CD4-positive, CD25-positive, alpha-beta regulatory T cell (primary cell): ENCODE data around the gene MAPK4. TPM values are rescaled to one million over a fixed set of nuclear protein-coding genes. Genes with fewer than 3 reads are reported as not detected.

ENCODE experiments used
- ATAC-seq, 2 donors: fragments of 150-1000 bp; cut with Tn5 transposase; one replicate each; pipeline ENCODE4 v1.10.0; 2021; ENCODE audit warnings: low read depth in 2 of 2, moderate number of reproducible peaks in 2 of 2, moderate library complexity in 1 of 2
- DNase-seq, 3 donors: peaks; one replicate each; pipeline versions ENCODE4 v3.0.0 to v3.0.0-alpha.2; 2012 to 2022; ENCODE audit warnings: mixed read lengths in 1 of 3
- H3K27ac ChIP-seq: one replicate; pipeline ENCODE4 v1.7.0; 2013; ENCODE audit warnings: mild to moderate bottlenecking, low read length; ENCODE audit not compliant: insufficient read depth, poor library complexity, severe bottlenecking
- H3K27me3 ChIP-seq: one replicate; pipeline ENCODE4 v1.7.0; 2013; ENCODE audit warnings: low read length; ENCODE audit not compliant: control insufficient read depth, insufficient read depth
- H3K36me3 ChIP-seq: one replicate; pipeline ENCODE4 v1.7.0; 2013; ENCODE audit warnings: mild to moderate bottlenecking, low read length, moderate library complexity; ENCODE audit not compliant: control insufficient read depth, insufficient read depth
- H3K4me1 ChIP-seq: 2 replicates; pipeline ENCODE4 v1.7.0; 2013; ENCODE audit warnings: mild to moderate bottlenecking, low read length; ENCODE audit not compliant: insufficient read depth, control insufficient read depth, poor library complexity, severe bottlenecking
- H3K4me3 ChIP-seq: one replicate; pipeline ENCODE4 v1.7.0; 2013; ENCODE audit warnings: low read depth, mild to moderate bottlenecking, low read length, moderate library complexity
- H3K9me3 ChIP-seq, 2 experiments: 1 replicate in 1 of 2; 2 replicates in 1 of 2; pipeline ENCODE4 v1.7.0; 2013; ENCODE audit warnings: low read length in 2 of 2, mild to moderate bottlenecking in 1 of 2, moderate library complexity in 1 of 2; ENCODE audit not compliant: control insufficient read depth in 2 of 2
- H3K27ac Mint-ChIP-seq, 3 donors: one replicate each; pipeline ENCODE4 v1.8.0; 2020 to 2022; ENCODE audit warnings: mild to moderate bottlenecking in 3 of 3, mixed read lengths in 3 of 3, moderate library complexity in 2 of 3
- H3K27me3 Mint-ChIP-seq: one replicate; pipeline ENCODE4 v1.8.0; 2022; ENCODE audit warnings: mild to moderate bottlenecking, mixed read lengths
- H3K36me3 Mint-ChIP-seq: one replicate; pipeline ENCODE4 v1.8.0; 2020; ENCODE audit warnings: mixed read lengths
- H3K4me1 Mint-ChIP-seq, 4 donors: one replicate each; pipeline ENCODE4 v1.8.0; 2020 to 2022; ENCODE audit warnings: mixed read lengths in 4 of 4, mild to moderate bottlenecking in 1 of 4
- H3K4me3 Mint-ChIP-seq, 4 donors: one replicate each; pipeline ENCODE4 v1.8.0; 2020 to 2022; ENCODE audit warnings: mild to moderate bottlenecking in 4 of 4, mixed read lengths in 4 of 4, moderate library complexity in 3 of 4
- H3K9me3 Mint-ChIP-seq, 7 donors: one replicate each; pipeline ENCODE4 v1.8.0; 2020 to 2022; ENCODE audit warnings: mixed read lengths in 7 of 7, mild to moderate bottlenecking in 3 of 7, moderate library complexity in 2 of 7
- polyA plus RNA-seq, 4 donors: library from polyadenylated mRNA; unstranded; fragments of 300-500 nt; fragmentation: Illumina TruSeq; gene quantifications; one replicate each; pipeline ENCODE4 v1.2.3, GENCODE V29; 2021
- total RNA-seq: library from RNA; stranded (reverse); gene quantifications from one replicate; pipeline ENCODE4 v1.2.3, GENCODE V29; 2022

The MAPK4 gene
- total and polyA plus RNA-seq, 5 donors from 2014 or later = not detected

DNA sequence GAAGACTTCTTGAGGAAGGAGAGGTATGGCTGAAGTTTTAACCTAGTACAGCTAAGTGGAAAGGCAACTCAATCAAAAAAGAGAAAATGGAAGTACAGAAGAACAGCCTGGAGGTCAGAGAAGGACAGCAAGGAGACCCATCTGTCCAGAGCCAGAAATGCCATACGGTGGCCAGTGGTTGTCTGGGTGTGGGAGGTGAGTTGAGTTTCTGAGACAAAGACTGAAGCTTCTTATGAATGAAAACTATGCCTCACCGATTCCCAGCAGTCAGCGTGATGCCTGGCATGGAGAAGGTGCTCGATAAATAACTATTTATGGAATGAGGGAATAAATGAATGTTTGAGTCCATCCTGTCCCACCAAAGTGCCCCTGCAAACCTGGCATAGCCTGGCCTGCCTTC, 161.1 kb downstream of the MAPK4 start:
- DNase-seq (no peak), ATAC-seq (no peak)
- Mint-ChIP-seq H3K9me3 (peaks cover 0 to 3% (median 0%) of the 10 kb centered on the region in 7 donors), H3K4me1 (no peaks in the 10 kb centered on the region), H3K27me3 (peaks cover 12% of the 10 kb centered on the region), H3K4me3 (no peak overlapping the region), H3K36me3 (no peaks in the 10 kb centered on the region), H3K27ac (no peak overlapping the region)
- no peaks in the 10 kb centered on the region for H3K36me3 ChIP-seq
- H3K27me3 ChIP-seq = no peaks in the 10 kb centered on the region
- H3K27ac ChIP-seq = no peak overlapping the region
- peaks cover 0 to 2% of the 10 kb centered on the region in 2 experiments for H3K9me3 ChIP-seq
- H3K4me3 ChIP-seq = no peak overlapping the region
- H3K4me1 ChIP-seq = no peaks in the 10 kb centered on the region

DNA sequence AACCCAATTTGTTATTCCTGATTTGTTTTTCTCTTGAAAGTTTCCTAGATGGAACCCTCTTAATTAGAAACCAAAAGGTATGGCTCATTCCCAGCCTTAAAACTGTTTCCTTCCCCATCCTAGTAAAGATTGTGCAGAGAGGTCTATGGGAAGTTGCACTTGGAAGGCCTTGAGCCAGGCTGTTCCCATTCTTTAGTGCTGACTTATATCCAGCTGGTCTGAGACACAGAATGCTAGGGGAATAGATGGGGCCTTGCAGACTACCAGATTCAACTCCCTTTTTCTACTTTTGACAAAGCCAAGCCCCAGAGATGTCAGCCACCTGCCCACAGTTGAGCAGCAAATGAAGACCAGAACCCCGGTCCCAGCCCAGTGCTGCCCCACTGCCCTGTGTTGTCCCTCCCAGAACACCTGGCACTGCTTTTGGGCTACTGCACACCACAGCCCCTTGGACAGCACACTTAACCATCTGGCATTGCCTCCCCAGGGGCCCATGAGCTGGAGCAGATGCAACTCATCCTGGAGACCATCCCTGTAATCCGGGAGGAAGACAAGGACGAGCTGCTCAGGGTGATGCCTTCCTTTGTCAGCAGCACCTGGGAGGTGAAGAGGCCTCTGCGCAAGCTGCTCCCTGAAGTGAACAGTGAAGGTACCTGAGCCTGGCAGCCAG, 161.7 kb downstream of the MAPK4 start:
- DNase-seq (no peak), ATAC-seq (no peak)
- Mint-ChIP-seq H3K36me3 (no peaks in the 10 kb centered on the region), H3K27ac (no peak overlapping the region), H3K4me1 (no peaks in the 10 kb centered on the region), H3K4me3 (no peak overlapping the region), H3K9me3 (peaks cover 0 to 1% (median 0%) of the 10 kb centered on the region in 7 donors), H3K27me3 (peaks cover 12% of the 10 kb centered on the region)
- Histone ChIP-seq H3K27ac (no peak overlapping the region), H3K36me3 (no peaks in the 10 kb centered on the region), H3K27me3 (no peaks in the 10 kb centered on the region), H3K4me1 (no peaks in the 10 kb centered on the region), H3K4me3 (no peak overlapping the region), H3K9me3 (peaks cover 0 to 2% of the 10 kb centered on the region in 2 experiments)

DNA sequence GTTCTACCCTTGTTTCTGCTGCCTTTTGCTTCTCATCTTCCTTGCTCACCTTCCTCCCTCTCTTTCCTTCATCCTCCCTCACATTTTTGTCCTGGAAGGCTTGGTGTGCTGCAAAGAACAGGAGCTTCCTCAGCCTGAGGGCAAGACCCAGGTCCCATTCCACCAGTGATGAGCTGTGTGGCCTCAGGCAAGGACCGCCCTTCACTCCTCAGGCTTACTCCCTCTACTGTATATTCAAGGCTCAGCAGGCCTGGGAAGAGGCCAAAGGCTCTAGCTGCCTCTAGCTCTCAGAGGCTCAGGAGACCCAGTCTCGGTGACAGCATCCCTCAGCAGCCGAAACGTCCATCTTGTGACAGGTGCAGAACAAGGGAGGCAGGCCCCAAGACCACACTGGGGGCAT, 162.4 kb downstream of the MAPK4 start:
- Histone ChIP-seq H3K36me3 (no peaks in the 10 kb centered on the region), H3K4me3 (no peak overlapping the region), H3K27ac (no peak overlapping the region), H3K9me3 (no peaks in the 10 kb centered on the region), H3K27me3 (no peaks in the 10 kb centered on the region), H3K4me1 (no peaks in the 10 kb centered on the region)
- Mint-ChIP-seq H3K9me3 (peaks cover 0 to 1% (median 0%) of the 10 kb centered on the region in 7 donors), H3K27me3 (peaks cover 12% of the 10 kb centered on the region), H3K4me1 (no peaks in the 10 kb centered on the region), H3K4me3 (no peak overlapping the region), H3K36me3 (no peaks in the 10 kb centered on the region), H3K27ac (no peak overlapping the region)
- no peak for DNase-seq
- ATAC-seq = no peak

- Mint-ChIP-seq H3K36me3 (no peaks in the 10 kb centered on the region), H3K27ac (no peak overlapping the region), H3K4me1 (no peaks in the 10 kb centered on the region), H3K9me3 (peaks cover 0 to 1% (median 0%) of the 10 kb centered on the region in 7 donors), H3K4me3 (no peak overlapping the region), H3K27me3 (peaks cover 12% of the 10 kb centered on the region)
- no peak for DNase-seq
- no peaks in the 10 kb centered on the region for H3K36me3 ChIP-seq
- ATAC-seq = no peak
- H3K27me3 ChIP-seq = no peaks in the 10 kb centered on the region
- no peaks in the 10 kb centered on the region for H3K9me3 ChIP-seq
- H3K27ac ChIP-seq = no peak overlapping the region
- no peaks in the 10 kb centered on the region for H3K4me1 ChIP-seq
- no peak overlapping the region for H3K4me3 ChIP-seq
Measured at GRCh38 chr18:50724751-50725151, 164.9 kb downstream of the MAPK4 start.

DNA sequence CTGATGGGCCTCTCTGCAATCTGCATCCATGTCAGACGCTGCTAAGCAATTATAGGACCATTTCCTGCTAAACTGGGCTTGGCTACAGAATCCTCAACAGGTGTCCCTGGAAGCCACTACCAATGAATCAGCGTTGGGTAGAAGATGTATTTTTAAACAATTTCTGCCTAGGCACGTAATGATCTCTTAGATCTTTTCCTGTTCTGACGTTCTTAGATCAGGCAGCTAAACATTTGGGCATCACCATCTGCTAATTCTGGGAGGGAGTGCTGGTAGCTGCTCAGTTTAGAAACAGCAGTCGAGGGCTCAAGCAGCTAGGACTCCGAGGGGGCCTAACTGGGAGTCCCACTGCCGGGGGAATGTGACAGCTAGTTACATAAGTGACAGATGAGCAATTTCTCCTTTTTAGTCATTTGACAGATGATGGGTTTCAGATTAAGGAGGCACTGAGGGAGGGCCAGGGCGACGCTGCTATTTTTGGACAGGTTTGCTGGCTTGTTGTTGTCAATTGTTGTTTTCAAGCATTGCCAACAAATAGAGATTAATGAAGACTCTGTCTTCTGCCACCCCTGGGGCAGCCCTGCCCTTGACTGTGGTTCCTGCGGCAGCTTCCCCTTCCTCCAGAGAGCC, 167.2 kb downstream of the MAPK4 start:
- Mint-ChIP-seq H3K27me3 (peaks cover 12% of the 10 kb centered on the region), H3K9me3 (peaks cover 0 to 2% (median 0%) of the 10 kb centered on the region in 7 donors), H3K36me3 (no peaks in the 10 kb centered on the region), H3K4me3 (no peak overlapping the region), H3K4me1 (no peaks in the 10 kb centered on the region), H3K27ac (no peak overlapping the region)
- Histone ChIP-seq H3K9me3 (no peaks in the 10 kb centered on the region), H3K27ac (no peak overlapping the region), H3K36me3 (no peaks in the 10 kb centered on the region), H3K4me3 (no peak overlapping the region), H3K27me3 (no peaks in the 10 kb centered on the region), H3K4me1 (no peaks in the 10 kb centered on the region)
- DNase-seq (no peak), ATAC-seq (no peak)

DNA sequence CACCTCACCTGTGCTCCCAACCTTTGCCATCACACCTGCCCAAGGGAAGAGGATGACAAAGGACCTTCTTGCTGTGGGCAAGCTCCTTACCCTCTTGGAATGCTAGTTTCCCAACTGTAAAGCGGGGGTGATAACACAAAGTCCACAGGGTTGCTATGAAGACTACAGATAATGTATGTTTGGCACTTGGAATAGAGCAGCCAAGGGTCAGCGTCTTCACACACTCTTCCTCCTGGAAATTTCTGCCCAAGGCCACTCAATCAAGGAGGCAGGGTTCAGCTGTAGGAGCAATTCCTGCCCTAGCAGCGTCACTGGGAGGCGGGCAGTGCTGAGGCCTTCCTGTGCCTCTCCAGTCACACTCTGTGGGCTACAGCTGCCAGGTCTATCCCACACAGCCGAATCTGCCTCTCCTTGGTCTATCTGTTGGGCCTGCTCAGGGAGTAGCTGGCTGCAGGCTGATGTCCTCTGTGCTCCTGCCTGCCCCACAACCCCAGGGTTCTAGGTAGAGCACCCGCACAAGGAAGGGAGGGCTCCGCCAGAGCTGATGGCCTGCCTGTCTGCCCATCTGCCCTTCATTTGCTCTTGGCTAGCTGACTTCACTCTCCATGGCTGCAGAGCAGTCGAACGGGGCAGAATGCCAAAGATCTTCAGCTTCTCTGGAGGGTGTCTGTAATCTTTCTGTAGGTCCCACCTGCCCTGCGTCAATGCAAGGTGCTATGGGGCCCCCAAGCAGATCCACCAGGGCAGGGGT, 168.0 kb downstream of the MAPK4 start:
- no peak for ATAC-seq
- H3K4me3 Mint-ChIP-seq = no peak overlapping the region
- H3K4me3 ChIP-seq = no peak overlapping the region
- DNase-seq = no peak
- H3K9me3 ChIP-seq = no peaks in the 10 kb centered on the region
- H3K27me3 ChIP-seq = no peaks in the 10 kb centered on the region
- peaks cover 0 to 2% (median 0%) of the 10 kb centered on the region in 7 donors for H3K9me3 Mint-ChIP-seq
- H3K27me3 Mint-ChIP-seq = peaks cover 8% of the 10 kb centered on the region
- no peaks in the 10 kb centered on the region for H3K36me3 Mint-ChIP-seq
- no peak overlapping the region for H3K27ac ChIP-seq
- no peaks in the 10 kb centered on the region for H3K36me3 ChIP-seq
- no peaks in the 10 kb centered on the region for H3K4me1 ChIP-seq
- H3K4me1 Mint-ChIP-seq = no peaks in the 10 kb centered on the region
- no peak overlapping the region for H3K27ac Mint-ChIP-seq

- H3K27ac ChIP-seq = no peak overlapping the region
- ATAC-seq (no peak), DNase-seq (no peak)
- no peaks in the 10 kb centered on the region for H3K36me3 ChIP-seq
- Mint-ChIP-seq H3K27me3 (peaks cover 8% of the 10 kb centered on the region), H3K4me3 (no peak overlapping the region), H3K4me1 (no peaks in the 10 kb centered on the region), H3K27ac (no peak overlapping the region), H3K36me3 (no peaks in the 10 kb centered on the region), H3K9me3 (peaks cover 0 to 3% (median 0%) of the 10 kb centered on the region in 7 donors)
- H3K9me3 ChIP-seq = no peaks in the 10 kb centered on the region
- H3K4me1 ChIP-seq = no peaks in the 10 kb centered on the region
- H3K4me3 ChIP-seq = no peak overlapping the region
- no peaks in the 10 kb centered on the region for H3K27me3 ChIP-seq
Measured at GRCh38 chr18:50729376-50729775, 169.5 kb downstream of the MAPK4 start.
